ENCODE measurements around the gene CES5A. TPM values are rescaled to one million over a fixed set of nuclear protein-coding genes. Genes with fewer than 3 reads are reported as not detected.

CES5A gene
- total and polyA plus RNA-seq, 2 of the 4 experiments (the other 2 are of a cell fraction): not detected

- H3K36me3 ChIP-seq (ENCODE audit: control insufficient read depth, insufficient read depth, low read length): no peaks in the 10 kb centered on the region
- DNase-seq (no peak), ATAC-seq (ENCODE audit: low read depth) (no peak)
- H2BK120ac ChIP-seq (ENCODE audit: low read depth, low read length): no peak overlapping the region
- WGBS, 2 experiments (ENCODE audit: extremely low coverage in 2 of 2, insufficient read length in 1 of 2): 40% methylated on average over 2 of the region's 4 CpGs; no CpG with 5 or more reads in 1 of the 2 experiments
- H4K20me1 ChIP-seq (ENCODE audit: insufficient read depth, low read length): no peaks in the 10 kb centered on the region
- no peak overlapping the region for H2BK15ac ChIP-seq (ENCODE audit: low read depth, low read length)
- no peak overlapping the region for H3K4me3 ChIP-seq (ENCODE audit: insufficient read depth, low read depth, low read length)
- H3K9me1 ChIP-seq (ENCODE audit: insufficient read depth, low read length): no peaks in the 10 kb centered on the region
- in situ Hi-C loops (cut with MboI; ENCODE audit: low sequenced_read_pairs) (no loop called here), dilution Hi-C loops (cut with HindIII; ENCODE audit: low sequenced_read_pairs, unreplicated experiment) (no loop called here), intact Hi-C loops (cut with micrococcal nuclease) (no loop called here)
- no peak overlapping the region for H2AK9ac ChIP-seq (replicated peaks; ENCODE audit: low read depth, low read length, poor library complexity)
- no peak overlapping the region for H3K18ac ChIP-seq (ENCODE audit: low read depth, low read length)
- no peak overlapping the region for H4K8ac ChIP-seq (ENCODE audit: low read depth in 2 of 2, low read length in 2 of 2)
- no peak overlapping the region for H3K56ac ChIP-seq (ENCODE audit: extremely low read depth, insufficient read depth, low read length)
- H4K5ac ChIP-seq (ENCODE audit: low read depth, low read length): no peak overlapping the region
- no peaks in the 10 kb centered on the region for H3K79me1 ChIP-seq (ENCODE audit: low read depth in 1 of 2, low read length in 2 of 2)
- no peak overlapping the region for H2BK5ac ChIP-seq (ENCODE audit: low read depth, low read length, poor library complexity, severe bottlenecking)
- H3K4ac ChIP-seq (ENCODE audit: low read depth, low read length): no peak overlapping the region
- no peak overlapping the region for H3K9ac ChIP-seq (ENCODE audit: low read depth, low read length)
- no peak overlapping the region for H3K23ac ChIP-seq (ENCODE audit: low read depth, low read length)
- no peak overlapping the region for H3K4me2 ChIP-seq (ENCODE audit: low read depth, low read length)
- no peaks in the 10 kb centered on the region for H3K27me3 ChIP-seq (ENCODE audit: control insufficient read depth, insufficient read depth, low read length)
- H3K4me1 ChIP-seq (ENCODE audit: control insufficient read depth, insufficient read depth, low read length): no peaks in the 10 kb centered on the region
- no peaks in the 10 kb centered on the region for H3K9me3 ChIP-seq (ENCODE audit: control insufficient read depth, insufficient read depth, low read length)
- CTCF ChIA-PET: no interaction called here
- no peak overlapping the region for H2AK5ac ChIP-seq (ENCODE audit: low read depth, low read length)
- no peak overlapping the region for H2BK20ac ChIP-seq (ENCODE audit: low read depth, low read length)
- TF ChIP-seq FOS (IDR thresholded peaks at IDR 0.05; ENCODE audit: low read depth, low read length) (no peak), POLR2A (IDR thresholded peaks at IDR 0.05; ENCODE audit: low read depth, low read length) (no peak), MXI1 (IDR thresholded peaks at IDR 0.05; ENCODE audit: borderline replicate concordance, low read depth, low read length) (no peak), CHD1 (IDR thresholded peaks at IDR 0.05; ENCODE audit: low read depth, low read length) (no peak), MAZ (IDR thresholded peaks at IDR 0.05; ENCODE audit: borderline replicate concordance, low read depth, low read length) (no peak), USF2 (IDR thresholded peaks at IDR 0.05; ENCODE audit: low read depth, low read length) (no peak), NFE2L2 (IDR thresholded peaks at IDR 0.05; ENCODE audit: low read depth, low read length) (no peak), MAFK (IDR thresholded peaks at IDR 0.05; ENCODE audit: low read depth, low read length) (no peak), CEBPB (IDR thresholded peaks at IDR 0.05; ENCODE audit: low read depth, low read length) (no peak), RFX5 (IDR thresholded peaks at IDR 0.05; ENCODE audit: low read depth, low read length) (no peak), ELK1 (IDR thresholded peaks at IDR 0.05; ENCODE audit: borderline replicate concordance, low read depth, low read length) (no peak), SMC3 (IDR thresholded peaks at IDR 0.05; ENCODE audit: low read depth, low read length) (no peak), RCOR1 (IDR thresholded peaks at IDR 0.05; ENCODE audit: insufficient replicate concordance, low read length) (no peak), BHLHE40 (IDR thresholded peaks at IDR 0.05; ENCODE audit: low read depth, low read length) (no peak), RAD21 (IDR thresholded peaks at IDR 0.05; ENCODE audit: low read length) (no peak), CTCF (conservative IDR thresholded peaks at IDR 0.05; ENCODE audit: low read depth, low read length) (no peak)
- POLR2A ChIA-PET (ENCODE audit: unreplicated experiment): no interaction called here
- no peak overlapping the region for H2AFZ ChIP-seq (replicated peaks; ENCODE audit: low read length, poor library complexity)
- BruUV-seq (replicated peaks): no TSS peak
- H3K14ac ChIP-seq (replicated peaks; ENCODE audit: low read depth, low read length): no peak overlapping the region
- no peak overlapping the region for H3K27ac ChIP-seq (ENCODE audit: insufficient read depth, low read length)
- no peak overlapping the region for H4K91ac ChIP-seq (ENCODE audit: insufficient read depth, low read depth, low read length)
Observed at GRCh38 chr16:55815320-55815719, 59.9 kb downstream of the CES5A start.

Data from IMR-90 (cell line).